ENCODE data around the gene USH1G. TPM values are rescaled to one million over a fixed set of nuclear protein-coding genes. Genes with fewer than 3 reads are reported as not detected.

The USH1G gene
- total and polyA plus RNA-seq, 2 of the 13 experiments (the other 11 are each of a cell fraction or from before 2014, with no cell fraction given): 0.04 TPM; not detected in 1

DNA sequence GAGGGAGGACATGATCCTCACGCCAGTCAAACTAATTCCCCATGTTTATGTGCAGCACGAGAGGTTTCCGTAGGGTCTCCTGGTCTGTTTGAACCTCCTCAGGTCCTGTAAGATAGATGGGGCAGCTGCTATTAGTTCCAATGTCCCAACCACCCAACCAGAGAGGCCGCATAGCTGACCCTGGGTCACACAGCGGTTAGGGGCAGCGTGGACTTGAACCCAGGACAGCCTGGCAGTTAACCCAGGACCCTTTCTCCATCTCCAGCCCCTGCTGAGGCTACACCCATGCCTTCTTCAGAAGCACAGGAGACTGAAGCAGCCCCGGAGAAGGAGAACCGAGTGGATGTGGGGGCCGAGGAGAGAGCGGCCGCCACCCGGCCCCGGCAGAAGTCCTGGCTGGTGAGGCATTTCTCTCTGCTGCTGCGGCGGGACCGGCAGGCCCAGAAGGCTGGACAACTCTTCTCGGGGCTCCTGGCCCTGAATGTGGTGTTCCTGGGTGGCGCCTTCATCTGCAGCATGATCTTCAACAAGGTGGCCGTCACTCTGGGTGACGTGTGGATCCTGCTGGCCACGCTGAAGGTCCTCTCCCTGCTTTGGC, 18.2 kb upstream of the USH1G start:
- intact Hi-C loops (cut with micrococcal nuclease; ENCODE audit: unreplicated experiment): no loop called here
- no peak for FAIRE-seq
- 30% methylated on average over 13 of the region's 21 CpGs for WGBS (ENCODE audit: low lambda C conversion rate)
- no peak overlapping the region for H3K27ac ChIP-seq (ENCODE audit: extremely low read length, insufficient read depth, low read length)
- H4K20me1 ChIP-seq (ENCODE audit: insufficient read depth, low read length): no peaks in the 10 kb centered on the region
- BruUV-seq (replicated peaks): no TSS peak
- no peaks in the 10 kb centered on the region for H3K4me1 ChIP-seq (ENCODE audit: insufficient read depth, low read length)
- H3K4me3 ChIP-seq (replicated peaks in 1 of 3; ENCODE audit: insufficient read depth in 1 of 3, low read depth in 2 of 3, low read length in 3 of 3): no peak overlapping the region
- no peaks in the 10 kb centered on the region for H3K36me3 ChIP-seq (replicated peaks in 1 of 2; ENCODE audit: control insufficient read depth in 1 of 2, insufficient read depth in 2 of 2, low read length in 2 of 2)
- H3K9ac ChIP-seq (ENCODE audit: insufficient read depth, low read depth, low read length): no peak overlapping the region
- no peak for DNase-seq (ENCODE audit: low spot score)
- no peaks in the 10 kb centered on the region for H3K79me2 ChIP-seq (ENCODE audit: insufficient read depth, low read length)
- H2AFZ ChIP-seq (ENCODE audit: low read length): no peak overlapping the region
- H3K4me2 ChIP-seq (ENCODE audit: low read depth, low read length): no peak overlapping the region
- POLR2A ChIA-PET: no interaction called here
- no peaks in the 10 kb centered on the region for H3K9me3 ChIP-seq (ENCODE audit: low read length)
- no peak for TF ChIP-seq HNRNPL (IDR thresholded peaks at IDR 0.05; ENCODE audit: low read depth, low read length)
- peak; percentile 93 for TF ChIP-seq ZNF768 (CRISPR knock-in tag; IDR thresholded peaks at IDR 0.05)
- in situ Hi-C loops (cut with HindIII; ENCODE audit: extremely low pct_ligation_motif_present, low pct_unique_long_range_greater_than_20kb): no loop called here
- peaks cover 24 to 79% of the 10 kb centered on the region in 2 experiments for H3K27me3 ChIP-seq (ENCODE audit: control insufficient read depth in 1 of 2, insufficient read depth in 2 of 2, low read length in 2 of 2)
- no peak for ATAC-seq
- CTCF ChIA-PET (ENCODE audit: low intra/inter-chr PET ratio, low total read pairs): no interaction called here

DNA sequence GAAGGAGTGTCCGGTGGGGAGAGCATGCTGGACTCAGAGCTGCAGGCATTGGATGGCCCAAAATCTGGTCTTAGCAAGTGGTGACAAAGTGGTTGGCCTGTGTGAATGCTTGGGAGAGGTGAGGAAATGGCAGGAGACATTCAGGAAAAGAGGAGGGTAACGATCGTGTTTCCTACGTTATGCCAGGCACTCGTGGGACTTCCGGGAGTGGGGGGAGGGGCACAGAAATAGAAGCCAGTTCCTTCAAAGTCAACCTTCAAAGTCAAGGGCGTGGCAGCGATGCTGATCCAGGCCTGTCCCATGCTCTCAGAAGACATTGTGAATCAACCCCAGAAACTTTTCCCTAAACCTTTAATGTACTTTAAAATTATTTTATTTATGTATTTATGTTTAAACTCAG, 16.5 kb upstream of the USH1G start:
- in situ Hi-C loops (cut with HindIII; ENCODE audit: extremely low pct_ligation_motif_present, low pct_unique_long_range_greater_than_20kb) (no loop called here), intact Hi-C loops (cut with micrococcal nuclease; ENCODE audit: unreplicated experiment) (no loop called here)
- Histone ChIP-seq H3K27ac (ENCODE audit: extremely low read length, insufficient read depth, low read length) (no peak overlapping the region), H3K4me3 (replicated peaks in 1 of 3; ENCODE audit: insufficient read depth in 1 of 3, low read depth in 2 of 3, low read length in 3 of 3) (no peak overlapping the region), H4K20me1 (ENCODE audit: insufficient read depth, low read length) (no peaks in the 10 kb centered on the region), H3K4me2 (ENCODE audit: low read depth, low read length) (no peak overlapping the region), H2AFZ (ENCODE audit: low read length) (no peak overlapping the region), H3K9me3 (ENCODE audit: low read length) (no peaks in the 10 kb centered on the region), H3K27me3 (ENCODE audit: control insufficient read depth in 1 of 2, insufficient read depth in 2 of 2, low read length in 2 of 2) (peaks cover 25 to 88% of the 10 kb centered on the region in 2 experiments), H3K79me2 (ENCODE audit: insufficient read depth, low read length) (no peaks in the 10 kb centered on the region), H3K9ac (ENCODE audit: insufficient read depth, low read depth, low read length) (no peak overlapping the region), H3K36me3 (replicated peaks in 1 of 2; ENCODE audit: control insufficient read depth in 1 of 2, insufficient read depth in 2 of 2, low read length in 2 of 2) (no peaks in the 10 kb centered on the region), H3K4me1 (ENCODE audit: insufficient read depth, low read length) (no peaks in the 10 kb centered on the region)
- WGBS (ENCODE audit: low lambda C conversion rate): 16% methylated on average over 8 of the region's 8 CpGs
- POLR2A ChIA-PET: interaction anchor here (0.7 kb wide), 1 partner anchor 73 kb away, joined by 3 read pairs; no protein-coding TSS in a partner anchor
- CTCF ChIA-PET (ENCODE audit: low intra/inter-chr PET ratio, low total read pairs): no interaction called here
- no TSS peak for BruUV-seq (replicated peaks)
- ATAC-seq: no peak
- FAIRE-seq: no peak
- DNase-seq (ENCODE audit: low spot score): no peak
- TF ChIP-seq, protein P1, sequence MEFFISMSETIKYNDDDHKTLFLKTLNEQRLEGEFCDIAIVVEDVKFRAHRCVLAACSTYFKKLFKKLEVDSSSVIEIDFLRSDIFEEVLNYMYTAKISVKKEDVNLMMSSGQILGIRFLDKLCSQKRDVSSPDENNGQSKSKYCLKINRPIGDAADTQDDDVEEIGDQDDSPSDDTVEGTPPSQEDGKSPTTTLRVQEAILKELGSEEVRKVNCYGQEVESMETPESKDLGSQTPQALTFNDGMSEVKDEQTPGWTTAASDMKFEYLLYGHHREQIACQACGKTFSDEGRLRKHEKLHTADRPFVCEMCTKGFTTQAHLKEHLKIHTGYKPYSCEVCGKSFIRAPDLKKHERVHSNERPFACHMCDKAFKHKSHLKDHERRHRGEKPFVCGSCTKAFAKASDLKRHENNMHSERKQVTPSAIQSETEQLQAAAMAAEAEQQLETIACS (CRISPR knock-in tag; IDR thresholded peaks at IDR 0.05): no peak
- TF ChIP-seq ASH2L (IDR thresholded peaks at IDR 0.05; ENCODE audit: insufficient read length, low read depth, low read length) (no peak), PTBP1 (IDR thresholded peaks at IDR 0.05; ENCODE audit: low read depth, low read length, poor library complexity, severe bottlenecking) (no peak), FOSL1 (CRISPR knock-in tag; IDR thresholded peaks at IDR 0.05; ENCODE audit: borderline replicate concordance) (no peak), POLR2AphosphoS2 (IDR thresholded peaks at IDR 0.05; ENCODE audit: low read depth, low read length) (no peak), AKAP8 (CRISPR knock-in tag; IDR thresholded peaks at IDR 0.05) (no peak)
- TF ChIP-seq, protein P2, sequence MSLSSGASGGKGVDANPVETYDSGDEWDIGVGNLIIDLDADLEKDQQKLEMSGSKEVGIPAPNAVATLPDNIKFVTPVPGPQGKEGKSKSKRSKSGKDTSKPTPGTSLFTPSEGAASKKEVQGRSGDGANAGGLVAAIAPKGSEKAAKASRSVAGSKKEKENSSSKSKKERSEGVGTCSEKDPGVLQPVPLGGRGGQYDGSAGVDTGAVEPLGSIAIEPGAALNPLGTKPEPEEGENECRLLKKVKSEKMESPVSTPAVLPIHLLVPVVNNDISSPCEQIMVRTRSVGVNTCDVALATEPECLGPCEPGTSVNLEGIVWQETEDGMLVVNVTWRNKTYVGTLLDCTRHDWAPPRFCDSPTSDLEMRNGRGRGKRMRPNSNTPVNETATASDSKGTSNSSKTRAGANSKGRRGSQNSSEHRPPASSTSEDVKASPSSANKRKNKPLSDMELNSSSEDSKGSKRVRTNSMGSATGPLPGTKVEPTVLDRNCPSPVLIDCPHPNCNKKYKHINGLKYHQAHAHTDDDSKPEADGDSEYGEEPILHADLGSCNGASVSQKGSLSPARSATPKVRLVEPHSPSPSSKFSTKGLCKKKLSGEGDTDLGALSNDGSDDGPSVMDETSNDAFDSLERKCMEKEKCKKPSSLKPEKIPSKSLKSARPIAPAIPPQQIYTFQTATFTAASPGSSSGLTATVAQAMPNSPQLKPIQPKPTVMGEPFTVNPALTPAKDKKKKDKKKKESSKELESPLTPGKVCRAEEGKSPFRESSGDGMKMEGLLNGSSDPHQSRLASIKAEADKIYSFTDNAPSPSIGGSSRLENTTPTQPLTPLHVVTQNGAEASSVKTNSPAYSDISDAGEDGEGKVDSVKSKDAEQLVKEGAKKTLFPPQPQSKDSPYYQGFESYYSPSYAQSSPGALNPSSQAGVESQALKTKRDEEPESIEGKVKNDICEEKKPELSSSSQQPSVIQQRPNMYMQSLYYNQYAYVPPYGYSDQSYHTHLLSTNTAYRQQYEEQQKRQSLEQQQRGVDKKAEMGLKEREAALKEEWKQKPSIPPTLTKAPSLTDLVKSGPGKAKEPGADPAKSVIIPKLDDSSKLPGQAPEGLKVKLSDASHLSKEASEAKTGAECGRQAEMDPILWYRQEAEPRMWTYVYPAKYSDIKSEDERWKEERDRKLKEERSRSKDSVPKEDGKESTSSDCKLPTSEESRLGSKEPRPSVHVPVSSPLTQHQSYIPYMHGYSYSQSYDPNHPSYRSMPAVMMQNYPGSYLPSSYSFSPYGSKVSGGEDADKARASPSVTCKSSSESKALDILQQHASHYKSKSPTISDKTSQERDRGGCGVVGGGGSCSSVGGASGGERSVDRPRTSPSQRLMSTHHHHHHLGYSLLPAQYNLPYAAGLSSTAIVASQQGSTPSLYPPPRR (CRISPR knock-in tag; IDR thresholded peaks at IDR 0.05; ENCODE audit: borderline replicate concordance): no peak
- TF ChIP-seq, protein P3, sequence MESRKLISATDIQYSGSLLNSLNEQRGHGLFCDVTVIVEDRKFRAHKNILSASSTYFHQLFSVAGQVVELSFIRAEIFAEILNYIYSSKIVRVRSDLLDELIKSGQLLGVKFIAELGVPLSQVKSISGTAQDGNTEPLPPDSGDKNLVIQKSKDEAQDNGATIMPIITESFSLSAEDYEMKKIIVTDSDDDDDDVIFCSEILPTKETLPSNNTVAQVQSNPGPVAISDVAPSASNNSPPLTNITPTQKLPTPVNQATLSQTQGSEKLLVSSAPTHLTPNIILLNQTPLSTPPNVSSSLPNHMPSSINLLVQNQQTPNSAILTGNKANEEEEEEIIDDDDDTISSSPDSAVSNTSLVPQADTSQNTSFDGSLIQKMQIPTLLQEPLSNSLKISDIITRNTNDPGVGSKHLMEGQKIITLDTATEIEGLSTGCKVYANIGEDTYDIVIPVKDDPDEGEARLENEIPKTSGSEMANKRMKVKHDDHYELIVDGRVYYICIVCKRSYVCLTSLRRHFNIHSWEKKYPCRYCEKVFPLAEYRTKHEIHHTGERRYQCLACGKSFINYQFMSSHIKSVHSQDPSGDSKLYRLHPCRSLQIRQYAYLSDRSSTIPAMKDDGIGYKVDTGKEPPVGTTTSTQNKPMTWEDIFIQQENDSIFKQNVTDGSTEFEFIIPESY (CRISPR knock-in tag; IDR thresholded peaks at IDR 0.05): no peak

Data from HepG2 (cell line).